ENCODE data around the gene ANKS1B. TPM values are rescaled to one million over a fixed set of nuclear protein-coding genes. Genes with fewer than 3 reads are reported as not detected.
A peak's percentile ranks its signal among the peaks of the same experiment; 100 is the strongest.

The ANKS1B gene
- total and polyA plus RNA-seq, 5 donors, result 0.43 to 7.4 (median 3.3) TPM

GRCh38 chr12:99704036-99704435 is 280.7 kb downstream of the ANKS1B start:
- Histone ChIP-seq H3K4me3 (ENCODE audit: low read length) (no peak overlapping the region), H3K27me3 (ENCODE audit: control insufficient read depth, insufficient read depth) (no peaks in the 10 kb centered on the region), H3K27ac (ENCODE audit: low read length) (no peak overlapping the region), H3K4me1 (ENCODE audit: control insufficient read depth, insufficient read depth, low read length) (no peaks in the 10 kb centered on the region), H3K9me3 (ENCODE audit: control insufficient read depth, low read length) (no peaks in the 10 kb centered on the region)
- ATAC-seq (no peak), DNase-seq (no peak)
- WGBS, result 48% methylated on average over 1 of the region's 1 CpG
- intact Hi-C loops (cut with DNase I), result no loop called here

DNA sequence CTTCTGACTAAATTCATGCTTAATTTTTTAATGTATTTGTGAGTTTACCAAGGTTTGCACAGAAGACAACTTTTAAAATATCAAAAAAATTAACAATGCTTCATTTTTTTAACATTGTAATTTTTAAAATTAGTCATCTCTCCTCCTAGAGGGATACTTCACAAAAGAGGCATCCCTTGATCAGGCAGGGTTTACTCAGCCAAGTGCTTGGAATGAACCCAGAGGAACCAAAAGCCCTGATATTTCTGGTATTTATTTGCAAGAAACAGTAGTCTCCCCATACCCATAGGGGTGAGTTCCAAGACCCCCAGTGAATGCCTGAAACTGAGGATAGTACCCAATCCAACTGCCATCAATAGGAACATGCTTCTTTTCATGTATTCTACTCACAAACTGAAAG is 284.7 kb downstream of the ANKS1B start:
- H3K9me3 ChIP-seq (ENCODE audit: control insufficient read depth, low read length), result no peaks in the 10 kb centered on the region
- intact Hi-C loops (cut with DNase I), result no loop called here
- no peak for DNase-seq
- H3K27ac ChIP-seq (ENCODE audit: low read length), result no peak overlapping the region
- no peak for ATAC-seq
- no peaks in the 10 kb centered on the region for H3K27me3 ChIP-seq (ENCODE audit: control insufficient read depth, insufficient read depth)
- no peak overlapping the region for H3K4me3 ChIP-seq (ENCODE audit: low read length)
- no peaks in the 10 kb centered on the region for H3K4me1 ChIP-seq (ENCODE audit: control insufficient read depth, insufficient read depth, low read length)

DNA sequence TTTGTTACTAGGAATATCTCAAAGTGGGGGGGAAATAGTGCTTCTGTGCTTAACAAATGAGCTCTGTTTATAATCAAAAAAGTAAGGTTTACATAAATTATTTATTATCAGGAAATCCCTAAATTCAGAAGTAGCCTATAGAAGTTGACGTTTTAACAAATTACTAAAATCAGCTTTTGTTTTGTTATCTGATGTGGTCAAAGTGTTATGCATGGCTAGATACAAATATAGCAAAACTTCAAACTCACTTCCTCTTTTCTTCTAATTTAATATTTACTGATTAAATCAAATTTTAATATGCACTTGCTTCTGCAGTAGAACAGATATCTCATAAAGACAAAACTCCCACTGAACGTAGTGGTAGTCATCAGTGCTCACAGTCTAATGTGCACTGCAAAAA is 289.7 kb downstream of the ANKS1B start:
- no peak for DNase-seq
- H3K27me3 ChIP-seq (ENCODE audit: control insufficient read depth, insufficient read depth), result no peaks in the 10 kb centered on the region
- intact Hi-C loops (cut with DNase I), result no loop called here
- H3K4me3 ChIP-seq (ENCODE audit: low read length), result no peak overlapping the region
- H3K9me3 ChIP-seq (ENCODE audit: control insufficient read depth, low read length), result no peaks in the 10 kb centered on the region
- H3K27ac ChIP-seq (ENCODE audit: low read length), result no peak overlapping the region
- H3K4me1 ChIP-seq (ENCODE audit: control insufficient read depth, insufficient read depth, low read length), result no peaks in the 10 kb centered on the region
- 50% methylated on average over 2 of the region's 2 CpGs for WGBS
- ATAC-seq, result no peak

GRCh38 chr12:99686142-99686541 is 298.6 kb downstream of the ANKS1B start:
- intact Hi-C loops (cut with DNase I), result no loop called here
- DNase-seq, result no peak
- Histone ChIP-seq H3K9me3 (ENCODE audit: control insufficient read depth, low read length) (no peaks in the 10 kb centered on the region), H3K27me3 (ENCODE audit: control insufficient read depth, insufficient read depth) (no peaks in the 10 kb centered on the region), H3K4me1 (ENCODE audit: control insufficient read depth, insufficient read depth, low read length) (no peaks in the 10 kb centered on the region), H3K4me3 (ENCODE audit: low read length) (no peak overlapping the region), H3K27ac (ENCODE audit: low read length) (no peak overlapping the region)
- no peak for ATAC-seq
- 73% methylated on average over 1 of the region's 1 CpG for WGBS

DNA sequence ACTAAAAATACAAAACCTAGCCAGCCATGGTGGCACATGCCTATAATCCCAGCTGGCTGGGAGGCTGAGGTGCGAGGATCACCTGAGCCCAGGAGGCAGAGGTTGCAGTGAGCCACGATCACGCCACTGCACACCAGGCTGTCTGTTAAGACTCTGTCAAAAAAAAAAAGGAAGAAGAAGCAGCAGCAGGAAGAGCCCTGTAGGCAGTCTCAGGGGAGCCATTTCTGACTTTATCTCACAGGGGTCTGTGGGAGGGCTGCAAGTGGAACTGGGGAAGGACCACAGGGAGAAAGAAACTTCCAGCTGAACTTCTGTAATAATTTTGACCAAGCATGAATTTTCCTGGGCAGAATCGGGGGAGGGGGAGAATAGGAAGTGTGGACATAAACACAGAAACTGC is 304.5 kb downstream of the ANKS1B start:
- DNase-seq (no peak), ATAC-seq (no peak)
- intact Hi-C loops (cut with DNase I), result no loop called here
- no peak overlapping the region for H3K4me3 ChIP-seq (ENCODE audit: low read length)
- 61% methylated on average over 4 of the region's 4 CpGs for WGBS
- H3K9me3 ChIP-seq (ENCODE audit: control insufficient read depth, low read length), result no peaks in the 10 kb centered on the region
- H3K27me3 ChIP-seq (ENCODE audit: control insufficient read depth, insufficient read depth), result no peaks in the 10 kb centered on the region
- H3K4me1 ChIP-seq (ENCODE audit: control insufficient read depth, insufficient read depth, low read length), result no peaks in the 10 kb centered on the region
- no peak overlapping the region for H3K27ac ChIP-seq (ENCODE audit: low read length)

DNA sequence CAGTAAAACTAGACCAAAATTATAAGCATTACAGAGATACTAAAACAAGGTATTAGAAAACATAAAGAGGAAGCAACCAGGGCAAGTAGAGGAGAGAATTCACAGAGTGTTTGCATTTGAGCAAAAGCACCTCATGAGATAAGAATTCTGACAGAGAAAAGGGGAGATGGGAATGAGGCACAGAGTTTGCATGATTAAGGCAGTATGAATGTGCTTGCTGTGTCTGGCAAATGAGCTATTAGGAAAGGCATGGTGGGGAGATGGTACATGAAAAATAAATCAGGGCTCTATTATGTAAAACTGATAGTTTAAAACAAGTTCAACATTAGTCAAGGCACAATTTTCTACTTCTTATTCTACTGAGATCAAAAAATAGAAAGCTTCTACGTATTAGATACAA is 314.1 kb downstream of the ANKS1B start:
- DNase-seq (no peak), ATAC-seq (no peak)
- H3K4me3 ChIP-seq (ENCODE audit: low read length), result no peak overlapping the region
- H3K4me1 ChIP-seq (ENCODE audit: control insufficient read depth, insufficient read depth, low read length), result no peaks in the 10 kb centered on the region
- WGBS, result 69% methylated on average over 1 of the region's 1 CpG
- no peak overlapping the region for H3K27ac ChIP-seq (ENCODE audit: low read length)
- intact Hi-C loops (cut with DNase I), result no loop called here
- H3K9me3 ChIP-seq (ENCODE audit: control insufficient read depth, low read length), result no peaks in the 10 kb centered on the region
- no peaks in the 10 kb centered on the region for H3K27me3 ChIP-seq (ENCODE audit: control insufficient read depth, insufficient read depth)

GRCh38 chr12:99658671-99659349 is 325.9 kb downstream of the ANKS1B start:
- intact Hi-C loops (cut with DNase I), result no loop called here
- Histone ChIP-seq H3K4me1 (ENCODE audit: control insufficient read depth, insufficient read depth, low read length) (no peaks in the 10 kb centered on the region), H3K27me3 (ENCODE audit: control insufficient read depth, insufficient read depth) (no peaks in the 10 kb centered on the region), H3K9me3 (ENCODE audit: control insufficient read depth, low read length) (no peaks in the 10 kb centered on the region), H3K27ac (ENCODE audit: low read length) (no peak overlapping the region), H3K4me3 (ENCODE audit: low read length) (no peak overlapping the region)
- ATAC-seq, result no peak
- DNase-seq, result no peak
- WGBS, result 61% methylated on average over 1 of the region's 1 CpG

DNA sequence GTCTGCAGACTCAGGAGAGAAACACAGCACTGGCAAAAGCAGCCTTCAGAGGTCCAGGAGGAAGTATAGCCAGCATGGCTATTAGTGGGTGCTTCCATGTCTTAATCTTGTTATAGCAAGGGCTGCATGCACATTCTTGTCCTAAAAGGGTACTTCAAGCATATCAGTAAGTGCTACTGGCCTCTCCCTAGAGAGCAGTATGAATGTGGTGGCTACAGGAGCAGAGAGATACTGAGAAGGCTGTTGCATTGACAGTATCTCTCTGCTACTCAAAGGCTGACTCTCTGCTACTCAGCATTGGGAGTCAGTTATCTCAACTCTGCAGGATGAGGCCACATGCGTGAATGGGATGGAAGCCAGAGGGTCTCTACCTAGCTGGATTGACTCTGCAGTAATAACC is 335.2 kb downstream of the ANKS1B start:
- Histone ChIP-seq H3K9me3 (ENCODE audit: control insufficient read depth, low read length) (no peaks in the 10 kb centered on the region), H3K4me1 (ENCODE audit: control insufficient read depth, insufficient read depth, low read length) (no peaks in the 10 kb centered on the region), H3K4me3 (ENCODE audit: low read length) (no peak overlapping the region), H3K27ac (ENCODE audit: low read length) (no peak overlapping the region), H3K27me3 (ENCODE audit: control insufficient read depth, insufficient read depth) (no peaks in the 10 kb centered on the region)
- DNase-seq (no peak), ATAC-seq (no peak)
- intact Hi-C loops (cut with DNase I), result no loop called here
- WGBS, result 36% methylated on average over 1 of the region's 1 CpG

DNA sequence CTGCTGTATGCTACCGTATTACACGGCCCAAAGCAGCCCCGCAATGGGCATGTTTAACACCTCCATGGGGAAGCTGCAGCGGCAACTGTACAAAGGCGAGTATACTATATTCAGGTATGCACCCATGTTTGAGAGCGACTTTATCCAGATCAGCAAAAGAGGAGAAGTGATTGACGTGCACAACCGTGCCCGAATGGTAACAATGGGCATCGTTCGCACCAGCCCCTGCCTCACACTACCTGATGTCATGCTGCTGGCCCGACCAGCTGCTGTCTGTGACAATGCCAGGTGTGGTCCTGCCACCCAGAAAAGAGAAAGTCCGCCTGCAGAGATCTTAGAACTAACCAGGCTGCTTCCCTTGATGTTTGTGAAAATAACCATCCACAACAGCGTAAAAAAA is 336.6 kb downstream of the ANKS1B start:
- DNase-seq (no peak), ATAC-seq (no peak)
- WGBS, result 89% methylated on average over 14 of the region's 14 CpGs
- H3K9me3 ChIP-seq (ENCODE audit: control insufficient read depth, low read length), result no peaks in the 10 kb centered on the region
- no peak overlapping the region for H3K4me3 ChIP-seq (ENCODE audit: low read length)
- no peaks in the 10 kb centered on the region for H3K4me1 ChIP-seq (ENCODE audit: control insufficient read depth, insufficient read depth, low read length)
- H3K27me3 ChIP-seq (ENCODE audit: control insufficient read depth, insufficient read depth), result no peaks in the 10 kb centered on the region
- intact Hi-C loops (cut with DNase I), result no loop called here
- H3K27ac ChIP-seq (ENCODE audit: low read length), result no peak overlapping the region

DNA sequence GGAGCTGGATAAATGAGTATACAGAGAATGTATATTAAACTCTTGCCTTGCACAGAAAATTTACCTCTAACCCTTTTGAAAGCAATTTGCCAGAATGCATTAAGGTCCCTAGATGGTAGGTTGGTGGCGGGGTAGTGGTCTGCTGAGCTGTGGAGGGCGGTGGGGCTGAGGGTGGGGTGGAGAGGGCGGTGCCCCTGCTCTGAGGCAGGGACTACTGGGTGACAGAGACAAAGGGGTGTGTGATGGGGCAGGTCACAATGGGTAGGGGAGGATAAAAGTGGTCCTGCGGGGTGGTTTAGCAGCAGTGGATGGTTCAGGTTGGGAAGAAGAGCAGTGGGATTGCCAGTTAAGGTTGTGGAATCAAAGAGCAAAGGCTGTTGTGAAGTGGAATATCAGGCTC is 337.3 kb downstream of the ANKS1B start, which contains the start of gene GARIN6:
TSS of gene GARIN6 (plus strand) at position 301 of the 400 bp plus-strand sequence. CDS start 422 bp downstream, outside the sequence.
- H3K27me3 ChIP-seq (ENCODE audit: control insufficient read depth, insufficient read depth), result no peaks in the 10 kb centered on the region
- no peaks in the 10 kb centered on the region for H3K9me3 ChIP-seq (ENCODE audit: control insufficient read depth, low read length)
- H3K4me3 ChIP-seq (ENCODE audit: low read length), result no peak within 1 kb of the TSS
- H3K4me1 ChIP-seq (ENCODE audit: control insufficient read depth, insufficient read depth, low read length), result no peaks in the 10 kb centered on the region
- H3K27ac ChIP-seq (ENCODE audit: low read length), result no peak within 1 kb of the TSS
- 83% methylated on average over 4 of the region's 4 CpGs for WGBS
- intact Hi-C loops (cut with DNase I), result no loop called here
- peak in 1 of 2 donors; percentile 22 for ATAC-seq
- no peak for DNase-seq

DNA sequence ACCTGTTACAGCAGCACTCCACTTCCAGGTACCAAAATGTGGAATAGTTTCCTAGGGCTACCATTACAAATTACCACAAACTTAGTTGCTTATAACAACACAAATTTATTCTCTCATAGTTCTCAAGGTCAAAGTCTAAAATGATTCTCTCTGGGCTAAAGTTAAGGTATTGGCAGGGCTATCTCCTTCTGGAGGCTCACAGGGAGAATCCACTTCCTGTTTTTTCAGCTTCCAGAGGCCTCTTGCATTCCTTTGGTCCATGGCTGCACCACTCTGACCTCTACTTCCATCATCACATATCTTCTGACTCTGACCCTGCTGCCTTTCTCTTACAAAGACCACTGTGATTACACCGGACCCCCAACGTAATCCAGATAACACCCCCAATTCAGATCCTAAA is 340.1 kb downstream of the ANKS1B start:
- WGBS, result 39% methylated on average over 2 of the region's 2 CpGs
- no peak for DNase-seq
- Histone ChIP-seq H3K27ac (ENCODE audit: low read length) (no peak overlapping the region), H3K9me3 (ENCODE audit: control insufficient read depth, low read length) (no peaks in the 10 kb centered on the region), H3K4me3 (ENCODE audit: low read length) (no peak overlapping the region), H3K27me3 (ENCODE audit: control insufficient read depth, insufficient read depth) (no peaks in the 10 kb centered on the region), H3K4me1 (ENCODE audit: control insufficient read depth, insufficient read depth, low read length) (no peaks in the 10 kb centered on the region)
- ATAC-seq, result no peak
- intact Hi-C loops (cut with DNase I), result no loop called here

GRCh38 chr12:99627459-99627858 is 357.3 kb downstream of the ANKS1B start:
- Histone ChIP-seq H3K27ac (ENCODE audit: low read length) (no peak overlapping the region), H3K9me3 (ENCODE audit: control insufficient read depth, low read length) (no peaks in the 10 kb centered on the region), H3K27me3 (ENCODE audit: control insufficient read depth, insufficient read depth) (no peaks in the 10 kb centered on the region), H3K4me3 (ENCODE audit: low read length) (no peak overlapping the region), H3K4me1 (ENCODE audit: control insufficient read depth, insufficient read depth, low read length) (no peaks in the 10 kb centered on the region)
- DNase-seq, result no peak
- intact Hi-C loops (cut with DNase I), result no loop called here
- WGBS, result 63% methylated on average over 2 of the region's 2 CpGs
- no peak for ATAC-seq

Data from right cardiac atrium (tissue), 5 donors.